Neuronal stem cell (in vitro differentiated cells): Measurements from ENCODE around the gene PTPRD.

ENCODE experiments used
- DNase-seq: peaks from one replicate; pipeline ENCODE4 v3.0.0-alpha.2; 2013; ENCODE audit warnings: low spot score
- H2AFZ ChIP-seq: one replicate; pipeline ENCODE4 v1.6.1; 2013; ENCODE audit warnings: mild to moderate bottlenecking, low read length, inconsistent platforms
- H2AK5ac ChIP-seq: 2 replicates; pipeline ENCODE4 v1.6.1; 2013; ENCODE audit warnings: low read depth, mild to moderate bottlenecking, inconsistent platforms, low read length, moderate library complexity, mixed read lengths
- H2BK120ac ChIP-seq: 2 replicates; pipeline ENCODE4 v1.6.1; 2013; ENCODE audit warnings: low read depth, mild to moderate bottlenecking, inconsistent platforms, low read length, moderate library complexity, mixed read lengths
- H2BK12ac ChIP-seq: one replicate; pipeline ENCODE4 v1.6.1; 2013; ENCODE audit warnings: low read length, inconsistent platforms
- H2BK15ac ChIP-seq: 2 replicates; pipeline ENCODE4 v1.6.1; 2013; ENCODE audit warnings: mild to moderate bottlenecking, low read length, inconsistent platforms, mixed read lengths
- H2BK5ac ChIP-seq: one replicate; pipeline ENCODE4 v1.6.1; 2013; ENCODE audit warnings: inconsistent platforms, mild to moderate bottlenecking, low read length, moderate library complexity
- H3K14ac ChIP-seq: one replicate; pipeline ENCODE4 v1.6.1; 2013; ENCODE audit warnings: low read length, inconsistent platforms
- H3K18ac ChIP-seq: 2 replicates; pipeline ENCODE4 v1.6.1; 2013; ENCODE audit warnings: low read length, inconsistent platforms
- H3K23ac ChIP-seq: 2 replicates; pipeline ENCODE4 v1.6.1; 2013; ENCODE audit warnings: low read depth, mild to moderate bottlenecking, mixed read lengths, low read length, inconsistent platforms; ENCODE audit not compliant: poor library complexity
- H3K27ac ChIP-seq: replicated peaks from 3 replicates; pipeline ENCODE4 v1.5.1; 2013; ENCODE audit warnings: low read length, inconsistent platforms
- H3K27me3 ChIP-seq, 3 experiments: 2 replicates each; pipeline ENCODE4 v1.6.1; 2013; ENCODE audit warnings: low read length in 3 of 3, mild to moderate bottlenecking in 2 of 3, inconsistent platforms in 1 of 3, low read depth in 1 of 3, mixed read lengths in 1 of 3, moderate library complexity in 1 of 3; ENCODE audit not compliant: control insufficient read depth in 3 of 3, insufficient read depth in 3 of 3
- H3K36me3 ChIP-seq, 2 donors: replicated peaks in 1 of 2; 2 replicates each; pipeline ENCODE4 v1.6.1; 2013; ENCODE audit warnings: low read length in 2 of 2; ENCODE audit not compliant: control insufficient read depth in 2 of 2, insufficient read depth in 2 of 2
- H3K4ac ChIP-seq: 2 replicates; pipeline ENCODE4 v1.6.1; 2013; ENCODE audit warnings: inconsistent platforms, mild to moderate bottlenecking, low read length, moderate library complexity
- H3K4me1 ChIP-seq, 2 donors: 1 replicate in 1 of 2; 2 replicates in 1 of 2; pipeline ENCODE4 v1.6.1; 2013; ENCODE audit warnings: low read length in 2 of 2, low read depth in 1 of 2; ENCODE audit not compliant: control insufficient read depth in 2 of 2, insufficient read depth in 1 of 2
- H3K4me2 ChIP-seq: one replicate; pipeline ENCODE4 v1.6.1; 2013; ENCODE audit warnings: mild to moderate bottlenecking, low read length, inconsistent platforms; ENCODE audit not compliant: insufficient read depth, poor library complexity, severe bottlenecking
- H3K4me3 ChIP-seq, 2 donors: 2 replicates each; pipeline ENCODE4 v1.5.1; 2013; ENCODE audit warnings: low read length in 2 of 2, mild to moderate bottlenecking in 2 of 2, inconsistent platforms in 1 of 2, moderate library complexity in 1 of 2
- H3K79me1 ChIP-seq: one replicate; pipeline ENCODE4 v1.6.1; 2013; ENCODE audit warnings: low read depth, mild to moderate bottlenecking, inconsistent platforms, low read length, moderate library complexity
- H3K9ac ChIP-seq: one replicate; pipeline ENCODE4 v1.6.1; 2013; ENCODE audit warnings: mild to moderate bottlenecking, low read depth, low read length, inconsistent platforms; ENCODE audit not compliant: poor library complexity
- H3K9me3 ChIP-seq, 2 donors: replicated peaks in 1 of 2; 2 replicates each; pipeline versions ENCODE3 to v1.6.1; 2013; ENCODE audit warnings: low read length in 2 of 2, mild to moderate bottlenecking in 2 of 2, inconsistent platforms in 1 of 2, low read depth in 1 of 2, mixed read lengths in 1 of 2, moderate library complexity in 1 of 2; ENCODE audit not compliant: control insufficient read depth in 2 of 2, insufficient read depth in 1 of 2
- H4K8ac ChIP-seq: one replicate; pipeline ENCODE4 v1.6.1; 2013; ENCODE audit warnings: low read depth, mild to moderate bottlenecking, inconsistent platforms, low read length, moderate library complexity
- H4K91ac ChIP-seq: one replicate; pipeline ENCODE4 v1.6.1; 2013; ENCODE audit warnings: low read length, low read depth, mild to moderate bottlenecking, inconsistent platforms; ENCODE audit not compliant: poor library complexity
- WGBS, 2 donors: extraction: QIAGEN DNeasy Blood & Tissue Kit; methylation state at CpG; one replicate each; pipeline ENCODE4 v1.1.7; 2013; ENCODE audit warnings: missing lambda C conversion rate in 2 of 2, mixed read lengths in 1 of 2; ENCODE audit not compliant: insufficient read length in 2 of 2, insufficient replicate concordance in 1 of 2; ENCODE audit errors: extremely low coverage in 2 of 2; 5-methylcytosine and 5-hydroxymethylcytosine counted together

The PTPRD gene

DNA sequence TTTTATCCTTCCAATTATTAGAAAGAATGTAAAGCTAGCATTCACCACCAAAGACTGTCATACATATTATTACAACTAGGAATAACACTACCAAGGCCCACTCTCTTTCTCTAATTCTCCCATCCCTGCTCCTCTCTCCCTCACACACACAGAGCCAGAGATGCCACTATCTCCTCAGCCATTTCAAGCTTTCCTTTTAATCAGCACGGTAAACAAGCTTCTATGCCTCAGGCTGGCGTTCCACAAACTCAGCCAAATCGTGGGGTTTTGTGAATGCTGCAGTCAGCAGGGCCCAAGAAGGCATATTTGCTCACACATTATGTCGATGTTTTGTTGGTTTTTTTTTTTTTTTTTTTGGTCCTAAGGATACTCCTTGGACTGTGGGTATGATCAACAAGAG, 1833.3 kb downstream of the PTPRD start:
- peaks cover 2% of the 10 kb centered on the region for H3K79me1 ChIP-seq
- no CpG with 5 or more reads among the region's 4 CpGs for WGBS, 2 donors
- no peak overlapping the region for H3K23ac ChIP-seq
- no peaks in the 10 kb centered on the region for H3K27me3 ChIP-seq
- no peak overlapping the region for H2BK120ac ChIP-seq
- no peak overlapping the region for H3K4ac ChIP-seq
- H3K18ac ChIP-seq, result peak overlapping the region; percentile 91
- no peak overlapping the region for H3K4me2 ChIP-seq
- H3K4me1 ChIP-seq, result peaks cover 6 to 36% of the 10 kb centered on the region in 2 donors
- H3K9ac ChIP-seq, result no peak overlapping the region
- H3K27ac ChIP-seq, result no peak overlapping the region
- no peak overlapping the region for H2AFZ ChIP-seq
- no peak overlapping the region for H2AK5ac ChIP-seq
- H3K9me3 ChIP-seq, result no peaks in the 10 kb centered on the region
- no peak for DNase-seq
- peaks cover 0 to 3% of the 10 kb centered on the region in 2 donors for H3K36me3 ChIP-seq
- H2BK5ac ChIP-seq, result no peak overlapping the region
- no peak overlapping the region for H4K8ac ChIP-seq
- H2BK12ac ChIP-seq, result no peak overlapping the region
- no peak overlapping the region for H3K4me3 ChIP-seq
- no peak overlapping the region for H4K91ac ChIP-seq
- H2BK15ac ChIP-seq, result no peak overlapping the region
- H3K14ac ChIP-seq, result no peak overlapping the region

DNA sequence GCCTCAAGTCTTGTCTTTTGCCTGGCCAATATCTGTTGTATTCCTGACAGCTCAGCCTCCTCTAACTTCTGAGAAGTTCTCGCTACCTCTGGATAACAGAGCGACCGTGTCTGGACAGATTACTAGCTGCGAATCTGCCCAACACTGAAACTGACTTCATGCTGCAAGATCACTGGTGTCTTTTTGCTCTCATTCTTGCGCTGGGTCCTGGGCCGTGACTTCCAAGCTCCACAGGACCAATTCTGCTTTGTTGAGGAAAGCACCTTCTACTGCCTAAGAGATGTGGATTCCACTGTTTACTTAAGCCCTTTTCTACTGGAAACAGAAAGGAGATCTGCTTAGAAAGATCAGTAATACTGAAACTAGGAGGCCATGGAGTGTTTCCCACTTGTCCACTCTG, 1834.4 kb downstream of the PTPRD start:
- DNase-seq, result no peak
- no peak overlapping the region for H3K4ac ChIP-seq
- H4K91ac ChIP-seq, result no peak overlapping the region
- no peak overlapping the region for H3K14ac ChIP-seq
- H3K9ac ChIP-seq, result no peak overlapping the region
- no peak overlapping the region for H3K27ac ChIP-seq
- H2BK15ac ChIP-seq, result no peak overlapping the region
- WGBS, 2 donors, result no CpG with 5 or more reads among the region's 6 CpGs
- no peak overlapping the region for H2BK12ac ChIP-seq
- H3K4me3 ChIP-seq, result no peak overlapping the region
- H3K79me1 ChIP-seq, result peaks cover 2% of the 10 kb centered on the region
- no peak overlapping the region for H2AFZ ChIP-seq
- H3K36me3 ChIP-seq, result peaks cover 0 to 3% of the 10 kb centered on the region in 2 donors
- no peaks in the 10 kb centered on the region for H3K27me3 ChIP-seq
- H2BK120ac ChIP-seq, result no peak overlapping the region
- H3K18ac ChIP-seq, result no peak overlapping the region
- H2BK5ac ChIP-seq, result no peak overlapping the region
- H2AK5ac ChIP-seq, result no peak overlapping the region
- H3K4me2 ChIP-seq, result no peak overlapping the region
- H3K23ac ChIP-seq, result no peak overlapping the region
- H4K8ac ChIP-seq, result no peak overlapping the region
- H3K4me1 ChIP-seq, result peaks cover 6 to 25% of the 10 kb centered on the region in 2 donors
- no peaks in the 10 kb centered on the region for H3K9me3 ChIP-seq

DNA sequence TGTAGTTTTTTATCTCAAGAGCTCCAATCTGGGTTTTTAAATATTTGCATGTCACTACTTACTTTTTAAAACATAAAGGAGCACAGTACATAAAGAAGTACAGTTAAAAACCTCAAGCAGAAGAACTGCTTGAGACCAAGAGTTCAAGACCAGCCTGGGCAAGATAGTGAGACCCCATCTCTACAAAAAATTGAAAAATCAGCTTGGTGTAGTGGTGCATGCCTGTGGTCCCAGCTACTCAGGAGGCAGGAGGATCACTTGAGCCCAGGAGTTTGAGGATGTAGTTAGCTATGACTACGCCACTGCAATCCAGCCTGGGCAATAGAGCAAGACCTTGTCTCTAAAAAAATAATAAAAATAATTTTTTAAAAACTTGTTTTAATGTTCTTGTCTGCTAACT, 1840.5 kb downstream of the PTPRD start:
- Histone ChIP-seq H3K23ac (no peak overlapping the region), H2BK5ac (no peak overlapping the region), H4K8ac (no peak overlapping the region), H3K4me3 (no peak overlapping the region), H3K27ac (no peak overlapping the region), H2AK5ac (no peak overlapping the region), H2BK12ac (no peak overlapping the region), H3K9ac (no peak overlapping the region), H3K36me3 (peaks cover 0 to 3% of the 10 kb centered on the region in 2 donors), H4K91ac (no peak overlapping the region), H3K9me3 (no peaks in the 10 kb centered on the region), H2BK120ac (no peak overlapping the region), H3K18ac (no peak overlapping the region), H3K27me3 (no peaks in the 10 kb centered on the region), H2AFZ (no peak overlapping the region), H3K14ac (no peak overlapping the region), H3K4ac (no peak overlapping the region), H2BK15ac (no peak overlapping the region), H3K79me1 (peaks cover 2% of the 10 kb centered on the region), H3K4me1 (no peaks in the 10 kb centered on the region), H3K4me2 (no peak overlapping the region)
- DNase-seq, result no peak
- WGBS, 2 donors, result no CpG with 5 or more reads among the region's 1 CpG

DNA sequence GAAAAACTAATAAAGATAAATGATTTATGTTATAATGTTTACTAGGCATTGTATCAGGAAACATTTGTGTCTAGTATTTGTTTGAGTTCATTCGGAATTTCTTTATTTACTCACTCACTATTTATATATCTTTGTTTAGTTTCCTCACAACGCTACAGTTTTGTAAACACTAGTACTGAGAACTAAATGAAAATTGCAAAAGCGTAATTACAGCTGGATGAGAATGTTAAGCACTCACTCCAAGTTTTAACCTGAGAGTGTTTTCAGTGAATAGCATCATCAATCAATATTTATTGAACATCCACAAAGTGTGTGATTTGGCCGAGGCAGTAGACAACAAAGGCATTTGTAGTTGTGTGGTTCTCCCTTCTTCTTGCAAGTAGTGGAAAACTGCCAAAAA, 1843.6 kb downstream of the PTPRD start:
- Histone ChIP-seq H3K4ac (no peak overlapping the region), H2BK5ac (no peak overlapping the region), H3K4me1 (no peaks in the 10 kb centered on the region), H3K79me1 (peaks cover 2% of the 10 kb centered on the region), H3K9me3 (no peaks in the 10 kb centered on the region), H3K23ac (no peak overlapping the region), H3K4me3 (no peak overlapping the region), H2BK15ac (no peak overlapping the region), H3K27ac (no peak overlapping the region), H3K36me3 (no peaks in the 10 kb centered on the region), H3K4me2 (no peak overlapping the region), H3K9ac (no peak overlapping the region), H2BK120ac (no peak overlapping the region), H2AK5ac (no peak overlapping the region), H3K18ac (no peak overlapping the region), H3K14ac (no peak overlapping the region), H3K27me3 (no peaks in the 10 kb centered on the region), H4K91ac (no peak overlapping the region), H2BK12ac (no peak overlapping the region), H4K8ac (no peak overlapping the region), H2AFZ (no peak overlapping the region)
- no peak for DNase-seq
- WGBS, 2 donors, result no CpG with 5 or more reads among the region's 4 CpGs
